Measurements from ENCODE around the gene TMEM95.

Gene TMEM95

GRCh38 chr17:7308625-7309433, 46.1 kb upstream of the TMEM95 start:
- DNase-seq (peak; percentile 89), ATAC-seq (ENCODE audit: insufficient read depth, low read depth) (peak; percentile 25)
- peak overlapping the region; percentile 88 for H3K9ac ChIP-seq (ENCODE audit: low read depth, low read length)
- H3K9me3 ChIP-seq (ENCODE audit: insufficient read depth, low read length, severe bottlenecking) = no peaks in the 10 kb centered on the region
- no peaks in the 10 kb centered on the region for H3K27me3 ChIP-seq (ENCODE audit: insufficient read depth, low read length, poor library complexity)
- peaks cover 53% of the 10 kb centered on the region for H4K20me1 ChIP-seq (ENCODE audit: insufficient read depth, low read length)
- peaks cover 51% of the 10 kb centered on the region for H3K36me3 ChIP-seq (ENCODE audit: insufficient read depth, low read length)
- peak overlapping the region; percentile 94 for H3K27ac ChIP-seq (ENCODE audit: low read length)
- peak overlapping the region; percentile 77 to 84 for H3K4me3 ChIP-seq (ENCODE audit: low read depth in 1 of 2, low read length in 2 of 2)
- H3K4me2 ChIP-seq (ENCODE audit: insufficient read depth, low read length) = peak overlapping the region; percentile 76
- peaks cover 65% of the 10 kb centered on the region for H3K4me1 ChIP-seq (ENCODE audit: insufficient read depth, low read length)
- TF ChIP-seq CTCF (IDR thresholded peaks at IDR 0.05; ENCODE audit: borderline replicate concordance, extremely low read depth, low read length, poor library complexity, severe bottlenecking) (no peak), EZH2 (IDR thresholded peaks at IDR 0.05; ENCODE audit: borderline replicate concordance, low read depth, low read length, severe bottlenecking) (no peak)
- H3K79me2 ChIP-seq (ENCODE audit: insufficient read depth, low read length) = peaks cover 58% of the 10 kb centered on the region
- H2AFZ ChIP-seq (ENCODE audit: low read depth, low read length) = no peak overlapping the region

- Histone ChIP-seq H3K4me1 (ENCODE audit: insufficient read depth, low read length) (peaks cover 73% of the 10 kb centered on the region), H3K79me2 (ENCODE audit: insufficient read depth, low read length) (peaks cover 66% of the 10 kb centered on the region), H4K20me1 (ENCODE audit: insufficient read depth, low read length) (peaks cover 61% of the 10 kb centered on the region), H3K9me3 (ENCODE audit: insufficient read depth, low read length, severe bottlenecking) (no peaks in the 10 kb centered on the region), H3K4me2 (ENCODE audit: insufficient read depth, low read length) (peak overlapping the region; percentile 76), H3K27me3 (ENCODE audit: insufficient read depth, low read length, poor library complexity) (no peaks in the 10 kb centered on the region), H3K36me3 (ENCODE audit: insufficient read depth, low read length) (peaks cover 55% of the 10 kb centered on the region), H3K9ac (ENCODE audit: low read depth, low read length) (peak overlapping the region; percentile 88), H3K4me3 (ENCODE audit: low read depth in 1 of 2, low read length in 2 of 2) (peak overlapping the region in 1 of 2 experiments; percentile 77; a peak in 3 of 4 replicates), H3K27ac (ENCODE audit: low read length) (peak overlapping the region; percentile 94; the same call in 1 of the 2 replicates), H2AFZ (ENCODE audit: low read depth, low read length) (no peak overlapping the region)
- TF ChIP-seq CTCF (IDR thresholded peaks at IDR 0.05; ENCODE audit: borderline replicate concordance, extremely low read depth, low read length, poor library complexity, severe bottlenecking) (no peak), EZH2 (IDR thresholded peaks at IDR 0.05; ENCODE audit: borderline replicate concordance, low read depth, low read length, severe bottlenecking) (no peak)
- no peak for DNase-seq
- no peak for ATAC-seq (ENCODE audit: insufficient read depth, low read depth)
Observed at GRCh38 chr17:7309628-7310027, 45.3 kb upstream of the TMEM95 start.

GRCh38 chr17:7311110-7311705, 43.7 kb upstream of the TMEM95 start:
- TF ChIP-seq CTCF (IDR thresholded peaks at IDR 0.05; ENCODE audit: borderline replicate concordance, extremely low read depth, low read length, poor library complexity, severe bottlenecking) (no peak), EZH2 (IDR thresholded peaks at IDR 0.05; ENCODE audit: borderline replicate concordance, low read depth, low read length, severe bottlenecking) (no peak)
- Histone ChIP-seq H3K9me3 (ENCODE audit: insufficient read depth, low read length, severe bottlenecking) (no peaks in the 10 kb centered on the region), H3K4me2 (ENCODE audit: insufficient read depth, low read length) (peak overlapping the region; percentile 76; the same call in 1 of the 2 replicates), H3K27me3 (ENCODE audit: insufficient read depth, low read length, poor library complexity) (no peaks in the 10 kb centered on the region), H3K79me2 (ENCODE audit: insufficient read depth, low read length) (peaks cover 79% of the 10 kb centered on the region), H3K36me3 (ENCODE audit: insufficient read depth, low read length) (peaks cover 62% of the 10 kb centered on the region), H2AFZ (ENCODE audit: low read depth, low read length) (no peak overlapping the region), H4K20me1 (ENCODE audit: insufficient read depth, low read length) (peaks cover 63% of the 10 kb centered on the region), H3K4me1 (ENCODE audit: insufficient read depth, low read length) (peaks cover 73% of the 10 kb centered on the region), H3K9ac (ENCODE audit: low read depth, low read length) (no peak overlapping the region), H3K4me3 (ENCODE audit: low read depth in 1 of 2, low read length in 2 of 2) (no peak overlapping the region), H3K27ac (ENCODE audit: low read length) (no peak overlapping the region)
- no peak for ATAC-seq (ENCODE audit: insufficient read depth, low read depth)
- no peak for DNase-seq

All from DND-41 (cell line).